ENCODE measurements around the gene ST8SIA4. TPM values are rescaled to one million over a fixed set of nuclear protein-coding genes. Genes with fewer than 3 reads are reported as not detected.

The ST8SIA4 gene, protein sequence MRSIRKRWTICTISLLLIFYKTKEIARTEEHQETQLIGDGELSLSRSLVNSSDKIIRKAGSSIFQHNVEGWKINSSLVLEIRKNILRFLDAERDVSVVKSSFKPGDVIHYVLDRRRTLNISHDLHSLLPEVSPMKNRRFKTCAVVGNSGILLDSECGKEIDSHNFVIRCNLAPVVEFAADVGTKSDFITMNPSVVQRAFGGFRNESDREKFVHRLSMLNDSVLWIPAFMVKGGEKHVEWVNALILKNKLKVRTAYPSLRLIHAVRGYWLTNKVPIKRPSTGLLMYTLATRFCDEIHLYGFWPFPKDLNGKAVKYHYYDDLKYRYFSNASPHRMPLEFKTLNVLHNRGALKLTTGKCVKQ
- total RNA-seq: under 1 TPM; 0.80 to 0.82 TPM

DNA sequence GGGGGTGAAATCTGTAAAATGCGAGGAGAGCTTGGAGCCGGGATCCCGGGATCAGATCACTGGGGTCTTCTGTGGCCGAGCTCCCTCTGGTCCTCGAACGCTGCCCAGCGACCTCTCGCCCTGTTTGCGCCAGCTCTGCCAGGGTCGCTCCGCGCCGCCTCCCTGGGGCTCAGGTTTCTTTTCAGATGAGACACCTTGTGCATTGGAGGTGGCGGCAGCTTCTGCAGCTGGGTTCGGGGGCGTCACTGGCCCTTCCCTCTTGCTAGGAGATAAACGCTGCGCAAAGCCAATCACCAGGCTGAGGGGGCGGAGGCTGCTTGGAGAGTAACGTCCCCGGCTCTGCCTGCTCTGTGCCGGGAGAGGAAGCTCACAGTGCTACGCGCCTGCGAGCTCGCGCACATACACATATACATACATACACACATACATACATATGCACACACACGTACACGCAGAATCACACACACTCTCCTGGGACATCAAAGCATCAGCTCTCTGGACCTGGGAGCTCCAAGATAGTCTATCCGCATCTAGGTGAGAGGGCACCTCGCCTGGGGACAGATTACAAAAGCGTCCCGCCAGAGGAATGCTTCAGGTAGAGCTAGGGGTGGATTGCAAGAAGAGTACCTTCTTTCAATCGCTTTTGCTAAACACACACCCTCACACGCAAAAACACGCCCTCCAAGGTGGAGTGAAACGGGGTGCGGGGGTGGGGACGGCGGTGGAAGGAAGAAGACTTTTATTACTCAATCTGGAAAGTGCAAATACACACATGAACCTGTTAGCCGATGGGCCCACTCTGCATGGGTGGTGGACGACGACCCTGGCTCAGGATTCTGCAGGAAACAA lies at the start of gene ST8SIA4:
Gene ST8SIA4 (minus strand): TSS at position 244 of the 849 bp plus-strand sequence. CDS start 327 bp downstream, outside the sequence.
- Histone ChIP-seq H3K27me3 (replicated peaks; ENCODE audit: insufficient read depth) (no peaks in the 10 kb centered on the region), H3K27ac (no peak within 1 kb of the TSS), H3K36me3 (no peaks in the 10 kb centered on the region), H3K4me3 (peak within 1 kb of the TSS; percentile 20 to 21), H3K4me1 (replicated peaks) (no peaks in the 10 kb centered on the region), H3K9me3 (no peaks in the 10 kb centered on the region)
- peak; percentile 9 for TF ChIP-seq POLR2AphosphoS5 (IDR thresholded peaks at IDR 0.05)
- TF ChIP-seq, protein P1, sequence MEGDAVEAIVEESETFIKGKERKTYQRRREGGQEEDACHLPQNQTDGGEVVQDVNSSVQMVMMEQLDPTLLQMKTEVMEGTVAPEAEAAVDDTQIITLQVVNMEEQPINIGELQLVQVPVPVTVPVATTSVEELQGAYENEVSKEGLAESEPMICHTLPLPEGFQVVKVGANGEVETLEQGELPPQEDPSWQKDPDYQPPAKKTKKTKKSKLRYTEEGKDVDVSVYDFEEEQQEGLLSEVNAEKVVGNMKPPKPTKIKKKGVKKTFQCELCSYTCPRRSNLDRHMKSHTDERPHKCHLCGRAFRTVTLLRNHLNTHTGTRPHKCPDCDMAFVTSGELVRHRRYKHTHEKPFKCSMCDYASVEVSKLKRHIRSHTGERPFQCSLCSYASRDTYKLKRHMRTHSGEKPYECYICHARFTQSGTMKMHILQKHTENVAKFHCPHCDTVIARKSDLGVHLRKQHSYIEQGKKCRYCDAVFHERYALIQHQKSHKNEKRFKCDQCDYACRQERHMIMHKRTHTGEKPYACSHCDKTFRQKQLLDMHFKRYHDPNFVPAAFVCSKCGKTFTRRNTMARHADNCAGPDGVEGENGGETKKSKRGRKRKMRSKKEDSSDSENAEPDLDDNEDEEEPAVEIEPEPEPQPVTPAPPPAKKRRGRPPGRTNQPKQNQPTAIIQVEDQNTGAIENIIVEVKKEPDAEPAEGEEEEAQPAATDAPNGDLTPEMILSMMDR (IDR thresholded peaks at IDR 0.05): no peak
- under 1% methylated on average over 43 of the region's 43 CpGs for WGBS
- intact Hi-C loops (cut with DNase I): no loop called here
- peak; percentile 36 for DNase-seq (ENCODE audit: low spot score)

DNA sequence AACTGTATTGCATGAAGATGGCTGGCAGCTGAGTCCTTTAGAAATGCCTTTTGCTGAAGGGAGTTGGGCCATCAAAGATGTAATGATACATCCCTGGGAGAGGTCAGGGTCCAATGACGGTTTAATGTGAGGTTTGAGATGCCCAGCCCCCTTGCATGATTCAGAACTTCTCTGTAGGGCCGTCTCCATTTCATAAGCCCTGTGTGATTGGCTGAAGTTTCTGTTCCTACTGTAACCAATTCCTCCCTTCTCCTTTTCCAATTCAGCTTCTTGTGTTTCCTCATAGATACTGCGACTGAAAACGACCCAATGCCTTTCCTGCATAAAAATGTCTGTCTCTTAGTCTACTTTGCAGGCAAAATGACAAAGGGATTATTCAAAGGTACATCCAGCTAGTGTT lies 47.9 kb upstream of the ST8SIA4 start:
- no peak for TF ChIP-seq POLR2A (IDR thresholded peaks at IDR 0.05)
- TF ChIP-seq, protein P1 (IDR thresholded peaks at IDR 0.05): no peak
- no peak for TF ChIP-seq POLR2AphosphoS5 (IDR thresholded peaks at IDR 0.05)
- 58% methylated on average over 4 of the region's 4 CpGs for WGBS
- intact Hi-C loops (cut with DNase I): no loop called here

DNA sequence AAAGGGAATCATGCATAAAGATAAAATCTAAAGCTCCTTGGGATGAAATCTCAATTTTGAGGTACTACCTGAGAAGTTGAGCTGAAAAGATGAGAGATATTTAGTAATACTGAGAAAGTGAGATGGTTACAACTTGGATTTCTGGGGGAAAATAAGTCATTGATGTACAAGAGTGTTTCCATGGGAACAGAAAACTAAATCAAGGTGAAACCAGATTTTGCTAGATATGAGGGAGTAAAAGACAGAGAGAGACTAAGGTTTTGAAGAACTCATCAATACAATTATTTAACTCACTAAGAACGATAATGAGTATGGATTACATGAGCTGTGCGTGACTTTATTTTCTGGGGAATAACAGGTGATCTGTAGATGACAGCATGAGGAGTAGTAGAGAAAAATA lies 10.2 kb upstream of the ST8SIA4 start:
- Histone ChIP-seq H3K4me3 (no peak overlapping the region), H3K27me3 (replicated peaks; ENCODE audit: insufficient read depth) (no peaks in the 10 kb centered on the region), H3K27ac (no peak overlapping the region), H3K36me3 (no peaks in the 10 kb centered on the region), H3K4me1 (replicated peaks) (no peaks in the 10 kb centered on the region), H3K9me3 (no peaks in the 10 kb centered on the region)
- DNase-seq (ENCODE audit: low spot score): no peak
- TF ChIP-seq, protein P1 (IDR thresholded peaks at IDR 0.05): no peak
- TF ChIP-seq POLR2AphosphoS5 (IDR thresholded peaks at IDR 0.05): no peak
- no peak for TF ChIP-seq POLR2A (IDR thresholded peaks at IDR 0.05)
- WGBS: 92% methylated on average over 2 of the region's 2 CpGs
- intact Hi-C loops (cut with DNase I): no loop called here

More for the DNA sequence above, 47.9 kb upstream of the ST8SIA4 start:
- DNase-seq (ENCODE audit: low spot score): no peak
- no peaks in the 10 kb centered on the region for H3K36me3 ChIP-seq
- no peak overlapping the region for H3K4me3 ChIP-seq
- no peaks in the 10 kb centered on the region for H3K27me3 ChIP-seq (replicated peaks; ENCODE audit: insufficient read depth)
- H3K27ac ChIP-seq: no peak overlapping the region
- H3K4me1 ChIP-seq (replicated peaks): no peaks in the 10 kb centered on the region
- no peaks in the 10 kb centered on the region for H3K9me3 ChIP-seq

DNA sequence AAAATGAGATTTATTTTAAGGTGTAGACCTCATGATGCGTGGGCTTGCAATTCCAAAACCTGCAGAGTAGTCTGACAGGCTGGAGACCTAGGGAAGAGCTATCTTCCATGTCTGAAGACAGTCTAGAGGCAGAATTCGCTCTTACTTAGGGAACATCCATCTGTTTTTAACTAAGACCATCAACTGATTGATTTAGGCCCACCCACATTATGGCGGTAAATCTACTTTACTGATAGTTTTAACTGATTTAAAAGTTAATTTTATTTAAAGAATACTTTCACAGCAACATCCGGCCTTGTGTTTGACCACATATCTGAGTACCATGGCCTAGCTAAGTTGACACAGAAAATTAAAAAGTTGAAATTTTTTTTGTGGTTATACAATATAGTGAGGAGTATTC lies 6.0 kb upstream of the ST8SIA4 start:
- Histone ChIP-seq H3K4me1 (replicated peaks) (no peaks in the 10 kb centered on the region), H3K36me3 (no peaks in the 10 kb centered on the region), H3K27ac (no peak overlapping the region), H3K4me3 (no peak overlapping the region), H3K27me3 (replicated peaks; ENCODE audit: insufficient read depth) (no peaks in the 10 kb centered on the region), H3K9me3 (no peaks in the 10 kb centered on the region)
- intact Hi-C loops (cut with DNase I): no loop called here
- 92% methylated on average over 4 of the region's 4 CpGs for WGBS
- TF ChIP-seq, protein P1 (IDR thresholded peaks at IDR 0.05): no peak
- no peak for TF ChIP-seq POLR2AphosphoS5 (IDR thresholded peaks at IDR 0.05)
- no peak for TF ChIP-seq POLR2A (IDR thresholded peaks at IDR 0.05)
- no peak for DNase-seq (ENCODE audit: low spot score)
